ENCODE data around the gene BACH2. TPM values are rescaled to one million over a fixed set of nuclear protein-coding genes. Genes with fewer than 3 reads are reported as not detected.
"Not testable (repeated sequence)": the region's sequence is repeated elsewhere in the genome, so short reads cannot be mapped to it uniquely, and the experiment has no call there.

BACH2 gene
- total and polyA plus RNA-seq, 12 donors = 0.16 to 4.7 (median 2.4) TPM

DNA sequence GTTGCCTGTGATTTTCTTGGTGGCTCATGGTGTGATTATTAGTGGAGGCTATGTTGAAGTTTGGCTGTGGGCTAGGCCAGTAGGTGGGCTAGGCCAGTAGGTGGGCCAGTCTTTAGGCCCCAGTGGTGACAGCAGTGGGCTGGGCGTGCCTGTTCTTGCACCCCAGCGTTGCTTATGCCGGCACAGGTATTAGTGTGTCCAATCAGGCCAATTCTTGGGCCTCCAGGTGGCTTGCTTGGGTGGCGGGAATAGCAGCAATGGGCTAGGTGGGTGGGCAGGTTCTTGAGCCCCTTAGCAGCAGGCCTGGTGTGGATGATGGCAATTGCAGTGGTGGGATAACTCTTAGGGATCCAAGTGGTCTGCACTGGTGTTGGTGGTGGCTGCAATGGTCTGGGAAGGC, 379.4 kb downstream of the BACH2 start:
- H3K4me1 ChIP-seq = no peaks in the 10 kb centered on the region
- ATAC-seq (no peak), DNase-seq (no peak)
- 96 to 97% methylated on average over 4 of the region's 4 CpGs for WGBS, 2 donors
- TF ChIP-seq, protein P1, sequence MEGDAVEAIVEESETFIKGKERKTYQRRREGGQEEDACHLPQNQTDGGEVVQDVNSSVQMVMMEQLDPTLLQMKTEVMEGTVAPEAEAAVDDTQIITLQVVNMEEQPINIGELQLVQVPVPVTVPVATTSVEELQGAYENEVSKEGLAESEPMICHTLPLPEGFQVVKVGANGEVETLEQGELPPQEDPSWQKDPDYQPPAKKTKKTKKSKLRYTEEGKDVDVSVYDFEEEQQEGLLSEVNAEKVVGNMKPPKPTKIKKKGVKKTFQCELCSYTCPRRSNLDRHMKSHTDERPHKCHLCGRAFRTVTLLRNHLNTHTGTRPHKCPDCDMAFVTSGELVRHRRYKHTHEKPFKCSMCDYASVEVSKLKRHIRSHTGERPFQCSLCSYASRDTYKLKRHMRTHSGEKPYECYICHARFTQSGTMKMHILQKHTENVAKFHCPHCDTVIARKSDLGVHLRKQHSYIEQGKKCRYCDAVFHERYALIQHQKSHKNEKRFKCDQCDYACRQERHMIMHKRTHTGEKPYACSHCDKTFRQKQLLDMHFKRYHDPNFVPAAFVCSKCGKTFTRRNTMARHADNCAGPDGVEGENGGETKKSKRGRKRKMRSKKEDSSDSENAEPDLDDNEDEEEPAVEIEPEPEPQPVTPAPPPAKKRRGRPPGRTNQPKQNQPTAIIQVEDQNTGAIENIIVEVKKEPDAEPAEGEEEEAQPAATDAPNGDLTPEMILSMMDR (IDR thresholded peaks at IDR 0.05) = no peak
- intact Hi-C loops (cut with DNase I) = no loop called here
- H3K4me3 ChIP-seq = no peak overlapping the region
- H3K27me3 ChIP-seq = peaks cover 0 to 13% (median 2%) of the 10 kb centered on the region in 7 donors
- H3K36me3 ChIP-seq = no peaks in the 10 kb centered on the region
- no peak overlapping the region for H3K27ac ChIP-seq
- H3K9me3 ChIP-seq = peaks cover 0 to 29% (median 15%) of the 10 kb centered on the region in 11 donors

DNA sequence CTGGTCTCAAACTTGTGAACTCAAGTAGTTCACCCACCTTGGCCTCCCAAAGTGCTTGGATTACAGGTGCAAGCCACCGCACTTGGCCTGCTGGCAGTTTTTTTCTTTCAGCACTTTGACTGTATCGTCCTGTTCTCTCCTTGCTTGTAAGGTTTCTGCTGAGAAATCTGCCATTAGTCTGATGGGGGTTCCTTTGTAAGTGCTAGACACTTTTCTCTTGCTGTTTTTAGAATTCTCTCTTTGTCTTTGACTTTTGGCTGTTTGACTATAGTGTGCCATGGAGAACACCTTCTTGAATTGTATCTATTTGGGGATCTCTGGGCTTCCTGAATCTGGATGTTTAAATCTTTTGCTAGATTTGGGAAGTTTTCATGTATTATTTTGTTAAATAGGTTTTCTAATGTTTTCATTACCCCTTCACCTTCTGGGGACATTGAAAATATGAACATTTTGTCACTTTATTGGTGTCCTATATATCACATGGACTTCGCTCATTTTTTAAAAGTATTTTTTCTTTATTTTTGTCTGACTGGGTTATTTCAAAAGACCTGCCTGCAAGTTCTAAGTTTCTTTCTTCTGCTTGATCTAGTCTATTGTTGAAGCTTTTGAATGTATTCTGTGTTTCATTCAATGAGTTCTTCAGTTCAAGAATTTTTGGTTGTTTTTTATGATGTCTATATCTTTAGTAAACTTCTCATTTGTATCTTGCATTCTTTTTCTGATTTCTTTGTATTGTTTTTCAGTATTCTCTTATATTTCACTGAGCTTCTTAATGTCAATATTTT, 380.3 kb downstream of the BACH2 start:
- intact Hi-C loops (cut with DNase I) = no loop called here
- Histone ChIP-seq H3K4me1 (no peaks in the 10 kb centered on the region), H3K27ac (no peak overlapping the region), H3K4me3 (no peak overlapping the region), H3K27me3 (peaks cover 0 to 5% (median 0%) of the 10 kb centered on the region in 7 donors), H3K36me3 (no peaks in the 10 kb centered on the region), H3K9me3 (peaks cover 0 to 29% (median 15%) of the 10 kb centered on the region in 11 donors)
- TF ChIP-seq, protein P1 (IDR thresholded peaks at IDR 0.05) = no peak
- DNase-seq = no peak
- 81 to 98% methylated on average over 3 of the region's 3 CpGs for WGBS, 2 donors
- ATAC-seq = no peak

DNA sequence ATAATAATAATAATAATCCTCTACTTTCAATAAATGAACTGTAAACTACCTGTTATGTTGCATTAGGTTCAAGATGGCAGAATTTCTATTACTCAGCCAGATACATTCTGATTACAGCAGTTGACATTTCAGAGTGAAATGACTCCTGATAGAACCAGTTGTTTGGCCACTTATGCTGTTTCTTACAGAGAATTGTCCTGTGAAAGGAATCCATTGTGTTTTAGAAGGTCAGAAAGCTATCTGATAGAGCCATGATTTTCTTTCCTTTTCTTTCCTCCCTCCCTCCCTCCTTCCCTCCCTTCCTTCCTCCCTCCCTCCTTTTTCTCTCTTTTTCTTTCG, 385.8 kb downstream of the BACH2 start:
- Histone ChIP-seq H3K27me3 (peaks cover 0 to 4% (median 0%) of the 10 kb centered on the region in 7 donors), H3K4me3 (no peak overlapping the region), H3K27ac (peak overlapping the region in 1 of 10 donors; percentile 21), H3K36me3 (no peaks in the 10 kb centered on the region), H3K4me1 (no peaks in the 10 kb centered on the region), H3K9me3 (peaks cover 0 to 20% (median 3%) of the 10 kb centered on the region in 11 donors)
- no peak for ATAC-seq
- 51 to 63% methylated on average over 1 of the region's 1 CpG for WGBS, 2 donors
- no peak for DNase-seq
- intact Hi-C loops (cut with DNase I) = no loop called here
- TF ChIP-seq, protein P1 (IDR thresholded peaks at IDR 0.05) = no peak

DNA sequence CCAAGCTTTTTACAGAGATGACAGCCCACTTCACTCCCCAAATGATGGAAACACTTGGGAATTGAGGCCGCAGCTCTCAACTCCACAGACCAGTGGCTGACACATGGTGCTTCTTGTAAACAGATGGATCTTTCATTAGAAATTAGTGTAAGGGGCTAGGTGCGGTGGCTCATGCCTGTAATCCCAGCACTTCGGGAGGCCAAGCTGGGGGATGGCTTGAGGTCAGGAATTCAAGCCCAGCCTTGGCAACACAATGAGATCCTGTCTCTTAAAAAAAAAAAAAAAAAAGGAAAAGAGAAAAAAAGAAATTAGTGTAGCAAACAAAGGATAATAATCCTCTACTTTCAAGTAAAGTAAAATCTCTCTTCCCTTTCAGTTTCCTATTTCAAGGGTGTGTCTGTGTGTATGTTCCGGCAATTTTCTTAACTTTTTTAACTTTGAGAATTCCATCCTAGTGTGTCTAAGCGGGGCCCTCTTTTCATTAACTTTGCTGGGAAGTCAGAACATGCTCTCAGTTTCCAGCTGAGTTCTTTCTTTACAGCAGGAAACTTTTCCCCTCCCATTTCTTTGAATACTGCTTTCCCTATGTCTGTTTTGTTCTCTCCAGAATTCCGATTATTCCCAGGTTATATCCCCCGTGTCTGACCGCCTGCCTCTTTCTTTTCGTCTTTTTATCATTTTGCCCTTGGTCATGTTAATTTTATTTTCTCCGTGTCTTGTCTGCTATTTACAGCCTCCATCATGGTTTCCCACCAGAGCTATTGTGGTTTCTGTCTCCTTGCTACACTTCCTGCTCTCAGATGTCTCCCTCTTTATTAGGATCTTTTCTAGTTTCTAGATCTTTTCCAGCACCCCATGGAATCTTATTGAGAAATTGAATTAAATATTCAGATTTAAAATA, 386.4 kb downstream of the BACH2 start:
- peaks cover 0 to 14% (median 0%) of the 10 kb centered on the region in 11 donors for H3K9me3 ChIP-seq
- peak overlapping the region in 2 of 10 donors; percentile 15 to 21 for H3K27ac ChIP-seq
- intact Hi-C loops (cut with DNase I); DNase-seq; H3K27me3 ChIP-seq; H3K4me1 ChIP-seq; H3K36me3 ChIP-seq; H3K4me3 ChIP-seq: not testable (repeated sequence)
- 52 to 56% methylated on average over 10 of the region's 10 CpGs for WGBS, 2 donors
- ATAC-seq = peak in 1 of 8 donors; percentile 31

All from heart right ventricle (tissue), 16 donors.